SJCRH30 (cell line): ENCODE results near the gene UNC93A. TPM values are rescaled to one million over a fixed set of nuclear protein-coding genes. Genes with fewer than 3 reads are reported as not detected.

Source experiments
- DNase-seq, 2 experiments: peaks; one replicate each; pipeline ENCODE4 v3.0.0-alpha.2; 2015 to 2020
- H3K27ac ChIP-seq: fragments of 250-450 bp; sonication (Bioruptor Pico); 2 replicates; pipeline ENCODE4 v1.5.1; 2020; ENCODE audit warnings: mild to moderate bottlenecking, moderate library complexity
- H3K27me3 ChIP-seq: fragments of 250-450 bp; sonication (Bioruptor Pico); 2 replicates; pipeline ENCODE4 v1.5.1; 2020; ENCODE audit warnings: mild to moderate bottlenecking, moderate library complexity
- H3K36me3 ChIP-seq: fragments of 250-450 bp; sonication (Bioruptor Pico); 2 replicates; pipeline ENCODE4 v1.5.1; 2020; ENCODE audit warnings: mild to moderate bottlenecking, moderate library complexity
- H3K4me1 ChIP-seq: fragments of 250-450 bp; sonication (Bioruptor Pico); 2 replicates; pipeline ENCODE4 v1.5.1; 2020; ENCODE audit warnings: mild to moderate bottlenecking, moderate library complexity
- H3K4me3 ChIP-seq: fragments of 250-450 bp; sonication (Bioruptor Pico); 2 replicates; pipeline ENCODE4 v1.5.1; 2020; ENCODE audit warnings: mild to moderate bottlenecking, moderate library complexity
- H3K9me3 ChIP-seq: fragments of 250-450 bp; sonication (Bioruptor Pico); replicated peaks from 2 replicates; pipeline ENCODE4 v1.5.1; 2020; ENCODE audit warnings: mild to moderate bottlenecking, moderate library complexity
- total RNA-seq: library from RNA; depleted of rRNA; stranded (reverse); fragments of >200 nt; shearing (Covaris generic); gene quantifications from 2 replicates; pipeline ENCODE4 v1.2.3, GENCODE V29; 2014

Gene UNC93A
- total RNA-seq, 1 experiment from 2014 or later: not detected

DNA sequence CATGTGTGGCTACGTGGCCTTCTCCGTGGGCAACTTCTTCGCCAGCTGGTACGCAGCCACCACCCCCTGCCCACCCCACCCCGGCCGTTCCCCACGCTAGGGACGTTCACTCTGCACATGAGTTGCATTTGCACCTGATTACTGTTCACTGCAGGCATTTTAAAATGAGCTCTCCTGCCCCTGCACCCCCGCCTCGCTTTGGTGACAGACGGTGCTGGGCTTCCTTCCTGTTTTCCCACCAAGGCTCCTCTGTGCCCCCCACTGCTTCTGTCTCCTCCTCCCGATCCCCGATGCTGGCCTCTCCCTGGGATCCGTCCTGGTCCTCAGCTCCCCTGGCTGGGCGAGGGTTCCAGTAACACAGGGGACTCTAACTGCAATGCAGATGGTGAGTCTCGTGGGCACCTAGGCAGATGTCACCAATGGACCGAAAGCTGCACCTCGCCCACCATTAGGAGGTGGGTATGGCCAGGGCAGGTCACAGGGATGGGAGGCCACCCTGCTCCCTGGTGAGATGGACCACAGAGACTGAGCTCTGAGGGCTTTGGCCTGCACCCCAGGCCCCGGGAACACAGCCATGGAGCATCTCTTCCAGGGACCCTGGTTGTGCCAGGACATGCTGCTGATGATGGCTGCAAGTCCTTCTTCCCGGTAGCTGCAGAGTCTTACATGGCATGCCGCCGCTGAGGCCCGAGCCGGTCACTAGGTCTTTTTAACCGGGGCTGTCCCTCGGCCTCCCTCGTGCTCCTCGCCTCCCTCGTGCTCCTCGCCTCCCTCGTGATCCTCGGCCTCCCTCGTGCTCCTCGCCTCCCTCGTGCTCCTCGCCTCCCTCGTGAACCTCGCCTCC lies 3.8 kb downstream of the UNC93A start:
- DNase-seq: no peak
- Histone ChIP-seq H3K4me1 (no peaks in the 10 kb centered on the region), H3K36me3 (no peaks in the 10 kb centered on the region), H3K27me3 (peaks cover 5% of the 10 kb centered on the region; the same call in 1 of the 2 replicates), H3K4me3 (no peak overlapping the region), H3K27ac (no peak overlapping the region), H3K9me3 (no peaks in the 10 kb centered on the region; the same call in 1 of the 2 replicates)

DNA sequence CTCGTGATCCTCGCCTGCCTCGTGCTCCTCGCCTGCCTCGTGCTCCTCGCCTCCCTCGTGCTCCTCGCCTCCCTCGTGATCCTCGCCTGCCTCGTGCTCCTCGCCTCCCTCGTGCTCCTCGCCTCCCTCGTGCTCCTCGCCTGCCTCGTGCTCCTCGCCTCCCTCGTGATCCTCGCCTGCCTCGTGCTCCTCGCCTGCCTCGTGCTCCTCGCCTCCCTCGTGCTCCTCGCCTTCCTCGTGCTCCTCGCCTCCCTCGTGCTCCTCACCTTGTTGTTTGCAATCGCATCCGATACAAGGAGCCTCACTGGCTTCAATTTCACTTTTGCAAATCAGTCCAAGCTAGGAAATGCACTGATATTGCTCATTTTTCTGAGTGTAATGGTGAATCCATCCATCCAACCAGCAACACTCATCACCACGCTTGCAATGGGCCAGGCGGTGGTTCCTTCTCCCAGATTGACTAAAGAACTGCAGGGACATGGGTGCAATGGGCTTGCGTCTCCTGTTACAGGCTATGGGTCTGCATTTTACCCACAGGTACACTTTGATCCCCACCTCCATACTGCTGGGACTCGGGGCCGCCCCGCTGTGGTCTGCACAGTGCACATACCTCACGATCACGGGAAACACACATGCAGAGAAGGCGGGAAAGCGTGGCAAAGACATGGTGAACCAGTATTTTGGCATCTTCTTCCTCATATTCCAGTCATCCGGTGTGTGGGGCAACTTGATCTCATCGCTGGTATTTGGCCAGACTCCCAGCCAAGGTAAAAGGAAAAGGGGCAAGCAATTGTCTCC lies 4.6 kb downstream of the UNC93A start:
- Histone ChIP-seq H3K4me3 (no peak overlapping the region), H3K9me3 (no peaks in the 10 kb centered on the region; the same call in 1 of the 2 replicates), H3K27me3 (0 out of 2 replicates have a peak, but pooled peaks cover 5% of the 10 kb centered on the region), H3K4me1 (no peaks in the 10 kb centered on the region), H3K36me3 (no peaks in the 10 kb centered on the region), H3K27ac (no peak overlapping the region)
- no peak for DNase-seq

- Histone ChIP-seq H3K36me3 (no peaks in the 10 kb centered on the region), H3K27ac (no peak overlapping the region), H3K27me3 (0 out of 2 replicates have a peak, but pooled peaks cover 5% of the 10 kb centered on the region), H3K4me1 (no peaks in the 10 kb centered on the region), H3K4me3 (no peak overlapping the region), H3K9me3 (no peaks in the 10 kb centered on the region)
- no peak for DNase-seq
Measured at GRCh38 chr6:167296293-167296690, 5.2 kb downstream of the UNC93A start.

DNA sequence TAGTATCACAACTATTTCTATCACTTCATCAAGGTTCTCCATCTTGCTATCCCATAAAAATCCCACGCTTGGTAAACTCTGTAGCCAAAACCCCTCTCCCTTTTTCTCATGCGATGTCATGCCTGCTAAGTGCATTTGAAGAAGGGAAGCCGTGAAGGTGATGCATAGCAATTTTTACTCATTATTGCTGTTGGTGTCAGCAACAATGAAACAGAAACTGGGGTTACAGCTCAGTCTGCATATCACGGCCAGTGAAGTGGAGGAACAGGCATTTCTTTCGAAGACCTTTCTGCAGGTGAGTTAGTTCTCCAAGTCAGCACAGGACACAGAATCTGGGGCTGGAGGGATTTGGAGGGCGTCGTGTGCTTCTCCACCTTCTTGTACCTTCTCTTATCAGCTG lies 5.8 kb downstream of the UNC93A start:
- Histone ChIP-seq H3K36me3 (no peaks in the 10 kb centered on the region), H3K9me3 (no peaks in the 10 kb centered on the region), H3K27ac (no peak overlapping the region), H3K4me3 (no peak overlapping the region), H3K4me1 (no peaks in the 10 kb centered on the region), H3K27me3 (0 out of 2 replicates have a peak, but pooled peaks cover 5% of the 10 kb centered on the region)
- DNase-seq: no peak

DNA sequence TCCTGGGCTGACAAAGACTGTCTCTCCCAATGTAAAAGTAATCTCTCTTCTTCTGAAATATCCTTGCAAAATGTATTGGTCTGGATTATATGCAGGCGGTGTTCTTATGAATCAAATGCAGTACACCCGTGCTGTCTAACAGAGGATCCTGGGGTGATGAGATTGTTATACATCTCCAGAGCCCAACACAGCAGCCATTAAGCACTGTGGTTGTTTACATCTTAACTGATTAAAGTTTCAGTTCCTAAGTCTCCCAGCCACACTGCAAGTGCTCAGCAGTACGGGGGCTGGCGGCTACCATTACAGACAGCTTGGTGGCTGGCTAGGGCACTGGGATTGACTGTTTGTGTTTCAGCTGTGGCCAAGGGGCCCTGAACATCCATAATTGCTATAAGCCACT lies 7.0 kb downstream of the UNC93A start:
- H3K4me3 ChIP-seq: no peak overlapping the region
- no peak overlapping the region for H3K27ac ChIP-seq
- DNase-seq: no peak
- H3K4me1 ChIP-seq: no peaks in the 10 kb centered on the region
- H3K9me3 ChIP-seq: no peaks in the 10 kb centered on the region
- no peaks in the 10 kb centered on the region for H3K36me3 ChIP-seq
- 0 out of 2 replicates have a peak, but pooled peaks cover 5% of the 10 kb centered on the region for H3K27me3 ChIP-seq

DNA sequence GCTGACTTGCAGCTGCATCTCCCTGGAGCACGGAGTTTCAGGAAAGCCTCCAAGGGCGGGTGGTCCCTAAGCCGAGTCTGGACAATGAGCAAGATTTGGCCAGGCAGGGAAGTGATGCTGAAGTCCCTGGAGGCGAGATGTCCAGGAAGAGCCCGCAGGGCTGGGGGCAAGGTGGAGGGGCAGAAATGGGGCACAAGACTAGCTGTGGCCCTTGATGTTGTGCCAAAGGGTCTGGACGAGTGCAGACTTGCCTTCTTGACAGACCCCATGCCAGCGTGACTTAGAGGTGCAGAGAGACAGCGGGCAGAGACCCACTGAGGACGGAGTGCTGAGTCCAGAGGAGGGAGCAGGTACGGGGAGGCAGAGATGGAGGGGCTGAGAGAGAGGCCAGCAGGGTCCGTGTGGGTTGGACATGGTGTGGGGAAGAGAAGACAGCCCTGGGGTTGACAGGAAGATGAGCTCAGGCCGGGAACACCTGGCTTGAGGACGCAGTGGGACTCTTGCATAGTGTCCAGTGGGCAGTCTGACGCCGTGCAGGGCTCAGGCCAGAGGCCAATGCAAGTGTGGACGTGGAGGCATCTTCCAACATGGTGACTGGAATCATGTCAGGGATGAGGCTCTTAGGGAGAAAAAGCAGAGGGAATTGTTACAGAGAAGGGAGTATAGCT lies 8.7 kb downstream of the UNC93A start:
- DNase-seq: no peak
- H3K36me3 ChIP-seq: no peaks in the 10 kb centered on the region
- 0 out of 2 replicates have a peak, but pooled peaks cover 5% of the 10 kb centered on the region for H3K27me3 ChIP-seq
- no peak overlapping the region for H3K27ac ChIP-seq
- H3K9me3 ChIP-seq: no peaks in the 10 kb centered on the region
- no peak overlapping the region for H3K4me3 ChIP-seq
- H3K4me1 ChIP-seq: no peaks in the 10 kb centered on the region

- Histone ChIP-seq H3K36me3 (no peaks in the 10 kb centered on the region), H3K4me1 (no peaks in the 10 kb centered on the region), H3K4me3 (no peak overlapping the region), H3K27ac (no peak overlapping the region), H3K9me3 (no peaks in the 10 kb centered on the region), H3K27me3 (0 out of 2 replicates have a peak, but pooled peaks cover 3% of the 10 kb centered on the region)
- no peak for DNase-seq
Measured at GRCh38 chr6:167300902-167301777, 10.0 kb downstream of the UNC93A start.

- Histone ChIP-seq H3K36me3 (no peaks in the 10 kb centered on the region), H3K9me3 (no peaks in the 10 kb centered on the region), H3K4me3 (no peak overlapping the region), H3K4me1 (no peaks in the 10 kb centered on the region), H3K27ac (no peak overlapping the region), H3K27me3 (no peaks in the 10 kb centered on the region)
- DNase-seq: no peak
Measured at GRCh38 chr6:167302074-167302473, 11.0 kb downstream of the UNC93A start.

DNA sequence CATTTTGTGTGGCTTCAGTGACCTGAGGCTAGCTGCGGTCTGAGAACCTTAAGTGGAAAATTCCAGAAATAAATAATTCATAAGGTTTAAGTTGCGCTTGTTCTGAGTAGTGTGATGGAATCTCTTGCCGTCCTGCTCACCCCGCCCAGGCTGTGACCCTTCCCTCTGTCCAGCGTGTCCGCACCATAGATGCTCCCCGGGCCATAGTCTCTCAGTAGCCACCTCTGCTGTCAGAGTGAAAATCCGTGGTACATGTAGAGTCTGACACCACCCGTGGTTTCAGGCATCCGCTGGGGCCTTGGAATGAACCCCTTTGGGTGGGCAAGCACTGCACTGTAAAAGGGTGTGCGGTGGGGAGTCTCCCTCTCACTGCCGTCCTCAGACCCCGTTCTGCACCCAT lies 11.7 kb downstream of the UNC93A start:
- no peak overlapping the region for H3K27ac ChIP-seq
- no peaks in the 10 kb centered on the region for H3K9me3 ChIP-seq

GRCh38 chr6:167303675-167304625 lies 12.8 kb downstream of the UNC93A start:
- no peaks in the 10 kb centered on the region for H3K9me3 ChIP-seq
- no peak for DNase-seq
- H3K27me3 ChIP-seq: no peaks in the 10 kb centered on the region
- H3K4me1 ChIP-seq: no peaks in the 10 kb centered on the region
- H3K36me3 ChIP-seq: no peaks in the 10 kb centered on the region
- no peak overlapping the region for H3K4me3 ChIP-seq
- H3K27ac ChIP-seq: no peak overlapping the region

More for the DNA sequence above, 11.7 kb downstream of the UNC93A start:
- Histone ChIP-seq H3K27me3 (no peaks in the 10 kb centered on the region), H3K4me3 (no peak overlapping the region), H3K36me3 (no peaks in the 10 kb centered on the region), H3K4me1 (no peaks in the 10 kb centered on the region)
- no peak for DNase-seq

DNA sequence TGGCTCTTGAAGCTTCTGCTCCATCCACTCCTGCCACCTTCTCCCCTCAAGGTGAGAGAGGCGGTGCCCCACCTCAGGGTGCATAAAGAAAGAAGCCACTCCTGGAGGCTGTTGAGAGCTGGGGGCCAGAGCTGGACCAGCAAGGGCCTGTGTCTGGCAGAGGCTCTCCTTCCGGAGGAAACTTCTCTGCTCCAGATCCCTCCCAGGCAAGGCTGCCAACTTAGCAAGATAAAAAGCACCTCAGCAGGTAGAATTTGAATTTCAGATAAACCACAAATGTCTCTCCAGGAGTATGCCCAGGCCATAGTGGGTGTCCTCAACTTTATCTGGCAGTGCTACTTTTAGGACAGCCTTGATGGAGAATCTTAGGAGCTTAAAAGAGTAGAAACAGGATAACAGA lies 13.8 kb downstream of the UNC93A start:
- H3K9me3 ChIP-seq: no peaks in the 10 kb centered on the region
- H3K4me1 ChIP-seq: no peaks in the 10 kb centered on the region
- H3K36me3 ChIP-seq: no peaks in the 10 kb centered on the region

GRCh38 chr6:167305796-167306195 lies 14.7 kb downstream of the UNC93A start:
- Histone ChIP-seq H3K27ac (no peak overlapping the region), H3K4me1 (no peaks in the 10 kb centered on the region), H3K4me3 (no peak overlapping the region), H3K36me3 (no peaks in the 10 kb centered on the region), H3K9me3 (no peaks in the 10 kb centered on the region), H3K27me3 (no peaks in the 10 kb centered on the region)
- DNase-seq: no peak

More for the DNA sequence above, 13.8 kb downstream of the UNC93A start:
- Histone ChIP-seq H3K27ac (no peak overlapping the region), H3K27me3 (no peaks in the 10 kb centered on the region), H3K4me3 (no peak overlapping the region)
- no peak for DNase-seq

DNA sequence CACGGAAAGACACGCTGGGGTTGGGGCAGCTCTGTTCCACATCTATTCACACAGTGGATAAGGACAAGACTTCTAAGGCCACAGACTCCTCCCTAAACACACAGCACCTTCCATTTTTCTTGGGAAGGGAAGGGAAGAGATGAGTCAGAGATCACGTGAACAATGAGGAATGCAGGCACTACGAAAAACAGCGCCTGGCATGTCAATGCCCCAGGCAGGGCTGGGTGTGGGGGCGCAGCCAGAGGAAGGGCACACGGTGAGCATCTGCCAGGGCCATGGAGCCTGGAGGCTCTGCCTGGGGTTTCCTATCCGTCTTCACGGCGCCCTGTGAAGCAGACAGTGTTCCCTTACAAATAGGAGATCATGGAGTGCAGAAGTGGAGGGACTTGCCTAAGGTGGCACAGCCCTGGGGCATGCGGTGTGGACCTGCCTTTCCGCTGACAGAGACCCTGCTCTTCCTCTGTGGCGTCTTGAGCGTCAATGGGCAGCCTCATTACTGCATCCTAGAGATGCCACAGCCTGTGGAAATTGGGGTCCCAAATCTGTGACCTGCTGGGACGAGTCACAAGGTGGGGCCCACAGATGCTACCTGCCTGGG lies 15.4 kb downstream of the UNC93A start:
- Histone ChIP-seq H3K4me1 (no peaks in the 10 kb centered on the region), H3K4me3 (no peak overlapping the region), H3K36me3 (no peaks in the 10 kb centered on the region), H3K9me3 (no peaks in the 10 kb centered on the region), H3K27ac (no peak overlapping the region), H3K27me3 (no peaks in the 10 kb centered on the region)
- DNase-seq: no peak
